ENCODE results near the gene RHBDD1.

RHBDD1 gene

GRCh38 chr2:226932443-226932842, 96.6 kb downstream of the RHBDD1 start:
- no peak for DNase-seq (ENCODE audit: low read depth)

- no peak for DNase-seq (ENCODE audit: low read depth)
These were observed 98.8 kb downstream of the RHBDD1 start for GRCh38 chr2:226934546-226935201.

DNA sequence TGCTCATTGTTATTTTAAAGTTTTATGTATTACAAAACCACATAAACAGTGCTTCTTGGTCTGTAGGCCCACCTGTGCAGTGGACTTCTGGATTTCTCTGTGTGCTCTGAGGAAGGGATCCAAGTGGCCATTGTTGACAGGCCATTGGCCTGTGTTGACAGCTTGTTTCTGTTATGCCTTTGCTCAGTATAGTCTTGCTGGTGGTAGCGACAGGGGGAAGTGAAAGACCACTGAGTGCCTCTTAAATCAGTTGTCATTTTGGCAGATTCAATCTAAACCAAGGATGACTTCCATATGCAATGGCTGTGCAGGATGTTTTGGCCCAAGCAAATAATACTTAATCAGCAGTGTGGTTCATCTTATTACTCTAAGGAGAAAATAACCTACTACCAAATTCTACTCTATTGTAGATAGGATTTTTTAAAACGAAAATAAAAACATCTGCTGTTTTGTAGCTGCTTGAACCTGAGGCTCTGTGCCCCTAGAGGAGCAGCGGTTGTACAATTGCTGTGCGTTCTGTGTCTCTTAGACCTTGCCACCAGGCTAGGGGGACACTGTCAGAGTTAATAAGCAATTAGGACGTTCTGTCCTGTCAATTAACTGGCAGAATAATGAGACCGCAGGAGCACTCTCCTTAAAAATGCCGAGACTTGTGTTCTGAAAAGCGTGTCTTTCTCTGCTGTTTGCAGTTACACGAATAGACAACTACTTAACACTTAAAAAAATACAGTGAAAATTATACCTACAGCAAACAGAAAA, 108.2 kb downstream of the RHBDD1 start:
- DNase-seq (ENCODE audit: low read depth) = no peak

DNA sequence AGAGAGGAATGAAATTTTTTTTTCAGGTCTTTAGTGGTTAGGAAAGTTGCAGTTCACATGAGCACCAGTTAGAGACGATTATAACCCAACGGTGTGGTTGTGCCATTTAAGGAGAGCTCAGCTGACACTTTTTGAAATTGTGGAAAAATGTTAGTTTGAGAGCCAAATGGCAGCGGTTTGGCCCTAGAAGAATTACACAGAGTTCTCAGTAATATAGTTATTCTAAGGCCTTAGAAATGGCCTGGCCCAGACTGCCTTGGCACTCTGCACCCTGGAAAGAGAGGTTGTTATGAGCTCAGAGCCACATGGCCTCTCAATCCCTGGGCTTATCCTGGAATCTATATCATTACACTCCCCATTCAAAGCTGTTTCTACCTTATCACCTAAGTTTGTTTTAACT, 117.4 kb downstream of the RHBDD1 start:
- DNase-seq (ENCODE audit: low read depth) = no peak

- DNase-seq (ENCODE audit: low read depth) = no peak
These were observed 118.0 kb downstream of the RHBDD1 start for GRCh38 chr2:226953826-226954225.

- DNase-seq (ENCODE audit: low read depth) = no peak
These were observed 120.8 kb downstream of the RHBDD1 start for GRCh38 chr2:226956659-226957058.

DNA sequence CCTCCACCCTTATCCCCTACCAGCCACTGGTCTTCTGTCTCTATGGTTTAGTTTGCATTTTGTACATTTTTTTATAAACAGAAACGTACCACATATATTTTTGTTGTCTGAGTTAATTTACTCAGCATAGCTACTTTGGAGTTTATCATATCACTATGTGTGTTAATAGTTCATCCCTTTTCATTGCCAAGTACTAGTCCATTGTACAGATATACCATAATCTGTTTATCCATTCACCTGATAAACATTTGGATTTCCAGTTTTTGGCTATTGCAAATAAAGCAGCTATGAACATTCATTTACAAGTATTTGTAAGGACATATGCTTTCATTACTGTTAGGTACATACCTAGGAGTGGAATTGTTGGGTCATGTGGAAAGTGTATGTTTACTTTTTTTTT, 123.6 kb downstream of the RHBDD1 start:
- no peak for DNase-seq (ENCODE audit: low read depth)

- no peak for DNase-seq (ENCODE audit: low read depth)
These were observed 126.4 kb downstream of the RHBDD1 start for GRCh38 chr2:226962176-226962773.

DNA sequence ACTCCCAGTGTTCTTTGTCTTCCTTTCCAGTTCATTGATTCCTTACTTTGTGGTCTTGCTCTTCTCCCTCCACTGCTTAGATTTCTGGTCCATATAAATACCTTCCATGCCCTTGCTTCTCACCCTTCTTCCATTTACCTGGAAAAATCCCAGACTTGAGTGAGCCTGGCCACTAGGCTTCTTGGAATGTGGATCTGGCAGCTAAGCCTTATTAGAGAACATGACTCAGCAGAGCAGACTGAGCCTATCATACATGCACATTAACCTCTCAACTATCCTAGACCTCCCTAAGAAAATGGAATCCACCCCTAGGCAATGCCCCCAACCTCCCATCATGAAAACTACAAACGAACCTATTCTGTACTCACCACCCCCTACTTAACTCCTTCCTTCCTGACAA, 127.7 kb downstream of the RHBDD1 start:
- no peak for DNase-seq (ENCODE audit: low read depth)

GRCh38 chr2:226965376-226965775, 129.5 kb downstream of the RHBDD1 start:
- no peak for DNase-seq (ENCODE audit: low read depth)

GRCh38 chr2:226969417-226970080, 133.7 kb downstream of the RHBDD1 start:
- DNase-seq (ENCODE audit: low read depth) = no peak

DNA sequence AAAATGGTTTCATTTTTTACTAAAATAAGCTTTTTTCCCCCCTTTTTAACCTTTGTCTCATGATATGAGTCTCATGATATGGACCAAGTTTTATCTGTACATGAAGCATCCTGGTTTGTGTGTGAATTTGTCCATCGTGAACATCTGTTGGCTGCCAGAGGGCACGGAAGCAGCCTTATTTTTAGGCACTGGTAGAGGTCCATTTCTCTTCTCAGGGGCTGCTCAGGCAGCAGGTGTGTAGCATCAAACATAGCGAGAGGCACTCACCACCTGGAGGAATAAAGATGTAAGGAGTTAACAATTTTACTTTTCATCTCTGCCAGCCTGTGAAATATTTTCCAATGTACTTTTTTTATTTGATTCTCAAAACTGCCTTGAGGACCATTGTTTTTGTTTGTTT, 134.5 kb downstream of the RHBDD1 start:
- DNase-seq (ENCODE audit: low read depth) = no peak

DNA sequence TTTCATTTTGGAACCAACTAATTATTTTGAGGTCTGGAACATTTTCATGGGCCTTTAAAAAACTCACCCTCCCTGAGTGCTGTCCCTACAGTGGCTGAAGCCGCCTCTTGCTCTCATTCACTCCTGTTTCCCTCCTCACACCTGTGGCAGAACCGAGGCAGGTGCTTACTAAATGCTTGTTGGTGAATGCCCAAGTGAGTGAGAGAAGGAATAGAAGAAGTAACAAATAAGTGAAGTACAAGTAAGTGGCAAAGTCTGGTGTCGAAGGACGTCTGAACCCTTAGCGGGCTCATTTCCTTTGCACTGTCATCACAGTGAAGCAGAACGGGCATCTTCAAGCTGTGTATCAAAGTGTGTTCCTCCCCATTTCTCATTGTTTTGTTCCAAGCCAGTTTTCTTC, 135.2 kb downstream of the RHBDD1 start:
- no peak for DNase-seq (ENCODE audit: low read depth)

DNA sequence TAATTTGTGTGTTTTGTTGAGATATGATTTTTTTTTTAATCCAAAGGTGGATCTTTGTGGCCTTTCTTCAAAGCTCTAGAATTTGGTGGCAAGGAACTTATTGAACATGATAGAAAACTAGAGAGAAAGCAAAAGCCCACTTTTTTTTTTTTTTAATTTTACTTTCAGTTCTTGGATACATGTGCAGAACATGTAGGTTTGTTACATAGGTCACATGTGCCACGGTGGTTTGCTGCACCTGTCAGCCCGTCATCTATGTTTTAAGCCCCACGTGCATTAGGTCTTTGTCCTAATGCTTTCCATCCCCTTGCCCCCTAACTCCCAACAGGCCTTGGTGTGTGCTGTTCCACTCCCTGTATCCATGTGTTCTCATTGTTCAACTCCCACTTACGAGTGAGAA, 135.9 kb downstream of the RHBDD1 start:
- no peak for DNase-seq (ENCODE audit: low read depth)

DNA sequence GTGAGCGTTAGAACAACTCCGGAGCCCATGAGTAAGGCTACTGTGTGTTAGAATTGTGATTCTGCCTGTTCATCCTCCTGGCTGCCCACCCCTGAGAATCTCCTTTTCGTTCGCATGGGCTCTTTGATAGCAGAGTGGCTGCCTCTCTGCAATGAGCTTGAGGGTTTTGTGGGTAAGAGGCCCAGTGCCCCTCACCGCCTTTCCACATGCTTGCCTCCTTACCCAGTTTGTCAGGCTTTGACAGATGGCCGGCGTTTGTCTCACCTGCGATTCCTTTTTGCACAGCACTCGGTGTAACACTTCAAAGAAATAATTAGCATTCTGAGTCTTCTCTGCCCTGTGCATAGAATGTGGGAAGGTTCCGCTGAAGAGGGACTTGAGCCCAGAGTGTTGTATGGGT, 138.0 kb downstream of the RHBDD1 start:
- DNase-seq (ENCODE audit: low read depth) = no peak

DNA sequence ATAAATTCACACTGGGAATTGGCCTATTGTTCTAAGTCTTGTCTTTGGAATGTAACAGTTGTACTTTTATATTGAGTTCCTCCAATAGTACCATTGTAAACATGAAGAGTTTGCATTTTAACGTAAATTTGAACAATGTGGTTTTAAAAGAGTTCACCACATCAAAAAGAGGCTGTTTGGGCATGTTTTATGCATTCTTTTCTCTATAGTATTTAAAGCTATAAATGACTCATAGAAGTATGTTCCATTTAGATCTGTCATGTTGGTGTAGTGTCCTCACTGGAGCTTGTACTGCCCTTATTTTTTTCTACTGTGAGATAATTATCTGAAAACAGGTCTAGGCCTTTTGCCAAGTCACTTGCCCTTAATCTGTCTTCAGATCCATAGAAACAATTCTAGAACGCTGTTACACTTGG, 141.9 kb downstream of the RHBDD1 start:
- DNase-seq (ENCODE audit: low read depth) = no peak

- no peak for DNase-seq (ENCODE audit: low read depth)
These were observed 142.4 kb downstream of the RHBDD1 start for GRCh38 chr2:226978300-226978699.

DNA sequence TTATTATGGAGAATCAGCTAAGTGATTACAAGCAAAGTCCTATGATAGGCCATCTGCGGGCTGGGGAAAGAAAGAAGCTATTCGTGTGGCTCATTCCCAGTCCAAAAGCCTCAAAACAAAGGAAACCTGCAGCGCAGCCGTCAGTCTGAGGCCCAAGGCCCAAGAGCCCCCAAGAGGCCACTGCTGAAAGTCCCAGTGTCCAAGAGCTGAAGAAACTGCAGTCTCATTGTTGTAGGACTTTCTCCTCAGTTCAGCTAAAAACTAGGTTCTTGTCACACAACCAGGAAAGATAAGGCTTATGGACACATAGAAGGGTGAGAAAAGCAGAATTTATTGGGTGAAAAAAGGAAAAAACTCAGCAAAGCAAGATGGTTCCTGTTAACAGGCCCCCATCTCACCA, 143.2 kb downstream of the RHBDD1 start:
- DNase-seq (ENCODE audit: low read depth) = no peak

- peak; percentile 94 for DNase-seq (ENCODE audit: low read depth)
These were observed 146.0 kb downstream of the RHBDD1 start for GRCh38 chr2:226981791-226982326.

GRCh38 chr2:226983895-226984749, 148.3 kb downstream of the RHBDD1 start:
- DNase-seq (ENCODE audit: low read depth) = no peak

GRCh38 chr2:226984750-226985582, 149.1 kb downstream of the RHBDD1 start:
- DNase-seq (ENCODE audit: low read depth) = no peak
